ENCODE data around the gene BIRC3.

DNA sequence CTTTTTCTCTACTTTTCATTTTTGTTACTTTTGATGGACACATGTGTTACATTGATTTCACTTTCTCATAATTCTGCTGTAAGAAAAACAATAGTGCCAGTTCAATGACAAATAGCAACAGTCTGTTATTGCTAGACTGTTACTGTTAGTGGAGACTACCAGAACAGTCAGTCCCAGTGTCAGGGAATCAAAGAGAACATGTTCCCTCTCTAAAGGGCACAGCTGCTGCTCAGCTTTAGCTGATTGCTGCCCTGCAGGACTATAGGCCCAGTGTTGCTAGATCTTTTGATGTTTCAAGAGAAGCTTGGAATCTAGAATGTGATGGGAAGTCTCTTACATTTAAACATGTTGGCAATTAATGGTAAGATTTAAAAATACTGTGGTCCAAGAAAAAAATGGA, 3.4 kb downstream of the BIRC3 start:
- TF ChIP-seq EZH2 (IDR thresholded peaks at IDR 0.05; ENCODE audit: insufficient read depth, poor library complexity, severe bottlenecking) (no peak), EZH2phosphoT487 (IDR thresholded peaks at IDR 0.05; ENCODE audit: insufficient read depth, low read depth) (no peak)
